HCT116 (cell line): ENCODE measurements around the gene DPYSL4.

Source experiments
- CEBPB ChIP-seq: IDR thresholded peaks from 2 replicates; pipeline ENCODE4 v1.6.1; 2012; ENCODE audit warnings: low read depth
- CTCF ChIP-seq, 3 experiments: fragments of 200-600 bp in 1 of 3; sonication (generic) in 1 of 3; IDR thresholded peaks in 2 of 3; conservative IDR thresholded peaks in 1 of 3; 2 replicates each; pipeline ENCODE4 v1.5.1; 2012 to 2017; ENCODE audit warnings: low read depth in 2 of 3, low read length in 2 of 3, antibody characterized with exemption in 1 of 3, borderline replicate concordance in 1 of 3, control low read depth in 1 of 3, mild to moderate bottlenecking in 1 of 3, mixed read lengths in 1 of 3, mixed run types in 1 of 3, moderate library complexity in 1 of 3; ENCODE audit not compliant: insufficient read depth in 1 of 3
- EZH2 ChIP-seq: fragments of 200-600 bp; sonication (generic); IDR thresholded peaks from 2 replicates; pipeline ENCODE4 v1.6.1; 2017; ENCODE audit warnings: antibody characterized with exemption, mixed run types
- FOSL1 ChIP-seq: IDR thresholded peaks from 2 replicates; pipeline ENCODE4 v1.6.1; 2012; ENCODE audit warnings: low read depth
- JUND ChIP-seq: IDR thresholded peaks from 2 replicates; pipeline ENCODE4 v1.6.1; 2012
- POLR2A ChIP-seq: IDR thresholded peaks from 2 replicates; pipeline ENCODE4 v1.7.0; 2011; ENCODE audit warnings: borderline replicate concordance; ENCODE audit not compliant: insufficient read depth, insufficient read length; ENCODE audit errors: extremely low read depth
- POLR2AphosphoS5 ChIP-seq: IDR thresholded peaks from 2 replicates; pipeline ENCODE4 v1.6.1; 2011; ENCODE audit warnings: mild to moderate bottlenecking, low read depth, low read length, moderate library complexity
- RAD21 ChIP-seq: IDR thresholded peaks from 2 replicates; pipeline ENCODE4 v1.6.1; 2012; ENCODE audit warnings: low read depth, mild to moderate bottlenecking
- REST ChIP-seq: IDR thresholded peaks from 2 replicates; pipeline ENCODE4 v1.6.1; 2012; ENCODE audit warnings: low read depth
- SRF ChIP-seq: IDR thresholded peaks from 2 replicates; pipeline ENCODE4 v1.6.1; 2012; ENCODE audit warnings: low read depth
- YY1 ChIP-seq: IDR thresholded peaks from 2 replicates; pipeline ENCODE4 v1.6.1; 2011; ENCODE audit warnings: low read length, low read depth, moderate library complexity, mild to moderate bottlenecking; ENCODE audit not compliant: insufficient replicate concordance; ENCODE audit errors: extremely low read depth
- ZBTB33 ChIP-seq: IDR thresholded peaks from 2 replicates; pipeline ENCODE4 v1.6.1; 2011; ENCODE audit warnings: mild to moderate bottlenecking, low read length, moderate library complexity; ENCODE audit not compliant: insufficient replicate concordance; ENCODE audit errors: extremely low read depth
- ZNF274 ChIP-seq: fragments of 200-500 bp; sonication (Bioruptor generic); IDR thresholded peaks from 2 replicates; pipeline ENCODE4 v1.6.1; 2014; ENCODE audit warnings: mild to moderate bottlenecking, low read depth, low read length, inconsistent platforms

- no peak for TF ChIP-seq CTCF (IDR thresholded peaks at IDR 0.05 in 2 of 3, conservative IDR thresholded peaks at IDR 0.05 in 1 of 3; ENCODE audit: borderline replicate concordance in 1 of 3, insufficient read depth in 1 of 3, low read depth in 2 of 3, low read length in 2 of 3)
- no peak for TF ChIP-seq EZH2
- TF ChIP-seq SRF: no peak
- TF ChIP-seq REST: no peak
- TF ChIP-seq JUND: no peak
- no peak for TF ChIP-seq YY1
- no peak for TF ChIP-seq ZBTB33
- no peak for TF ChIP-seq CEBPB
- TF ChIP-seq POLR2AphosphoS5: no peak
- TF ChIP-seq FOSL1: no peak
- TF ChIP-seq POLR2A: no peak
- TF ChIP-seq ZNF274: no peak
- TF ChIP-seq RAD21: no peak
These were observed 4.9 kb upstream of the DPYSL4 start for GRCh38 chr10:132181691-132182425.
